Naive thymus-derived CD4-positive, alpha-beta T cell (primary cell): ENCODE measurements around the gene DPH6. TPM values are rescaled to one million over a fixed set of nuclear protein-coding genes. Genes with fewer than 3 reads are reported as not detected.

Experiments used
- ATAC-seq: fragments of 150-1000 bp; cut with Tn5 transposase; 2 replicates; pipeline ENCODE4 v1.10.0; 2021; ENCODE audit warnings: mild to moderate bottlenecking, moderate library complexity
- CTCF ChIA-PET: fragments of 350-600 bp; sonication (Branson Sonifier 250); formaldehyde crosslinking; loops from one replicate; lab custom pipeline; 2021; ENCODE audit warnings: antibody characterized with exemption; lab: Charles Lee
- POLR2A ChIA-PET: fragments of 350-600 bp; sonication (Branson Sonifier 250); formaldehyde crosslinking; loops from one replicate; lab custom pipeline; 2021; ENCODE audit warnings: antibody characterized with exemption, inconsistent platforms; lab: Charles Lee
- DNase-seq, 9 donors: peaks; one replicate each; pipeline versions ENCODE4 v3.0.0 to v3.0.0-alpha.2; 2020 to 2022; ENCODE audit warnings: mixed read lengths in 1 of 9
- H3K27ac ChIP-seq: one replicate; pipeline ENCODE4 v1.7.0; 2013; ENCODE audit warnings: mild to moderate bottlenecking, low read depth, low read length, moderate library complexity
- H3K27me3 ChIP-seq, 2 donors: one replicate each; pipeline ENCODE4 v1.7.0; 2013; ENCODE audit warnings: low read length in 2 of 2, mild to moderate bottlenecking in 2 of 2, moderate library complexity in 2 of 2; ENCODE audit not compliant: control insufficient read depth in 2 of 2, insufficient read depth in 2 of 2
- H3K36me3 ChIP-seq, 3 experiments: 1 replicate in 2 of 3; 2 replicates in 1 of 3; pipeline ENCODE4 v1.7.0; 2013; ENCODE audit warnings: low read length in 3 of 3, mild to moderate bottlenecking in 3 of 3, moderate library complexity in 1 of 3; ENCODE audit not compliant: insufficient read depth in 3 of 3, control insufficient read depth in 2 of 3
- H3K4me1 ChIP-seq, 2 donors: one replicate each; pipeline ENCODE4 v1.7.0; 2013; ENCODE audit warnings: low read length in 2 of 2, mild to moderate bottlenecking in 2 of 2, moderate library complexity in 1 of 2; ENCODE audit not compliant: control insufficient read depth in 2 of 2, insufficient read depth in 2 of 2
- H3K4me3 ChIP-seq: 2 replicates; pipeline ENCODE4 v1.7.0; 2013; ENCODE audit warnings: mild to moderate bottlenecking, low read length
- H3K9me3 ChIP-seq, 3 experiments: 1 replicate in 2 of 3; 2 replicates in 1 of 3; pipeline ENCODE4 v1.7.0; 2013; ENCODE audit warnings: low read length in 3 of 3; ENCODE audit not compliant: control insufficient read depth in 2 of 3
- H3K27ac Mint-ChIP-seq, 9 donors: one replicate each; pipeline ENCODE4 v1.8.0; 2020 to 2022; ENCODE audit warnings: mixed read lengths in 9 of 9, mild to moderate bottlenecking in 8 of 9, moderate library complexity in 5 of 9, inconsistent platforms in 2 of 9
- H3K27me3 Mint-ChIP-seq, 5 donors: one replicate each; pipeline ENCODE4 v1.8.0; 2021 to 2022; ENCODE audit warnings: mixed read lengths in 5 of 5, mild to moderate bottlenecking in 1 of 5
- H3K36me3 Mint-ChIP-seq, 5 donors: one replicate each; pipeline ENCODE4 v1.8.0; 2020 to 2022; ENCODE audit warnings: mixed read lengths in 5 of 5, mild to moderate bottlenecking in 3 of 5, inconsistent platforms in 1 of 5
- H3K4me1 Mint-ChIP-seq, 7 donors: one replicate each; pipeline ENCODE4 v1.8.0; 2020 to 2022; ENCODE audit warnings: mixed read lengths in 7 of 7, mild to moderate bottlenecking in 3 of 7, inconsistent platforms in 1 of 7
- H3K4me3 Mint-ChIP-seq, 10 donors: one replicate each; pipeline ENCODE4 v1.8.0; 2020 to 2022; ENCODE audit warnings: mild to moderate bottlenecking in 10 of 10, mixed read lengths in 10 of 10, moderate library complexity in 6 of 10, inconsistent platforms in 2 of 10
- H3K9me3 Mint-ChIP-seq, 11 donors: one replicate each; pipeline ENCODE4 v1.8.0; 2020 to 2022; ENCODE audit warnings: mixed read lengths in 11 of 11, mild to moderate bottlenecking in 4 of 11, inconsistent platforms in 1 of 11, moderate library complexity in 1 of 11
- intact Hi-C, 2 donors: fragments of 100-400 bp; cut with micrococcal nuclease; formaldehyde crosslinking; loops; one replicate each; pipeline ENCODE4 v1.15.1; 2023
- polyA plus RNA-seq, 2 donors: library from polyadenylated mRNA; unstranded; fragments of 300-500 nt; fragmentation: Illumina TruSeq; gene quantifications; one replicate each; pipeline ENCODE4 v1.2.3, GENCODE V29; 2021
- total RNA-seq, 6 experiments: library from RNA in 5 of 6; stranded (reverse) in 5 of 6; gene quantifications; 1 replicate in 5 of 6; 2 replicates in 1 of 6; pipeline ENCODE4 v1.2.3 and lab custom pipeline; 2021 to 2026

DPH6 gene
- total and polyA plus RNA-seq, 7 experiments from 2014 or later = 10.5 to 28.9 (median 14.8) TPM

- H3K36me3 Mint-ChIP-seq = peaks cover 0 to 2% (median 0%) of the 10 kb centered on the region in 5 donors
- CTCF ChIA-PET = no interaction called here
- H3K4me3 Mint-ChIP-seq = peak overlapping the region; percentile 90 to 100 (median 98)
- ATAC-seq = no peak
- peaks cover 0 to 4% (median 0%) of the 10 kb centered on the region in 11 donors for H3K9me3 Mint-ChIP-seq
- H3K27me3 Mint-ChIP-seq = no peaks in the 10 kb centered on the region
- H3K4me1 ChIP-seq = peaks cover 13 to 18% of the 10 kb centered on the region in 2 donors
- peak overlapping the region; percentile 93 for H3K27ac ChIP-seq
- H3K9me3 ChIP-seq = no peaks in the 10 kb centered on the region
- H3K36me3 ChIP-seq = no peaks in the 10 kb centered on the region
- POLR2A ChIA-PET = interaction anchor here (0.7 to 1.2 kb wide), 2 partner anchors 68 to 1321 kb away, joined by 3 to 4 read pairs; partner anchors contain the start of gene EMC4
- intact Hi-C loops = loop anchor here (1.0 to 5.0 kb wide), 7 partner anchors 126 to 1509 kb away; partner anchors contain the start of genes AQR (in 1 of the 2), AVEN (in 1 of the 2), CDIN1 (in 1 of the 2) and EMC7 (in 1 of the 2)
- no peaks in the 10 kb centered on the region for H3K27me3 ChIP-seq
- peak in 1 of 9 donors; percentile 10 for DNase-seq
- H3K27ac Mint-ChIP-seq = peak overlapping the region; percentile 93 to 99 (median 98)
- peak overlapping the region; percentile 80 for H3K4me3 ChIP-seq
- H3K4me1 Mint-ChIP-seq = peaks cover 5 to 33% (median 22%) of the 10 kb centered on the region in 7 donors
Measured at GRCh38 chr15:35546511-35547381, 781 bp upstream of the DPH6 start.

DNA sequence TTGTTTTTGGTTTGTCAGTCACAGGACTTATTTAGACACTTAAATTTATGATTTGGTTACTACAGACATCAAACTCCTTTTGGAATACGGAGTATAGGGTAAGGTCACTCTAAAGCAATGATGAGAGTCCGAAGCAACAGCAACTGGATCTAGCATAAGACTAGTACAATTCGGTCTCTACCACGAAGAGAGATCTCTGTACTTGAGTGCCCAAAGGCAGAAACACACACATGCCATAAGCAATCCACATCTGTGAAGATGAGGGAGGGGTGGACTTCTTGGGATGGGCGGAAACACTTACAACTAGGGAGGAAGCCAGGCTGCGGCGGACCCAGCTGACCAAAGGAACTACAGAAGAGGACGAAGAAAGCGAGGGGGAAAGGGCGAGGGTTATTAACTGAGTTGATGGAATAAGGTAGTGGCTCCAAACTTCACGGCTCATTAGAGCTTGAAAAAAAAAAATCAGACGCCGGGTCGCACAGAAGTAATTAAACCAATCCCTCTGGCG, 595 bp downstream of the DPH6 start:
- H3K27ac ChIP-seq = peak overlapping the region; percentile 93
- H3K4me3 ChIP-seq = peak overlapping the region; percentile 80
- H3K4me3 Mint-ChIP-seq = peak overlapping the region; percentile 90 to 100 (median 98)
- H3K9me3 ChIP-seq = no peaks in the 10 kb centered on the region
- peaks cover 0 to 4% (median 2%) of the 10 kb centered on the region in 5 donors for H3K36me3 Mint-ChIP-seq
- ATAC-seq (peak; percentile 1), DNase-seq (peak in 2 of 9 donors; percentile 9 to 29)
- ChIA-PET POLR2A (interaction anchor here (1.2 kb wide), 1 partner anchor 1320 kb away, joined by 3 read pairs; the partner anchor contains the start of gene EMC4), CTCF (no interaction called here)
- peaks cover 13 to 18% of the 10 kb centered on the region in 2 donors for H3K4me1 ChIP-seq
- no peaks in the 10 kb centered on the region for H3K27me3 ChIP-seq
- H3K27me3 Mint-ChIP-seq = no peaks in the 10 kb centered on the region
- H3K36me3 ChIP-seq = no peaks in the 10 kb centered on the region
- peaks cover 5 to 33% (median 27%) of the 10 kb centered on the region in 7 donors for H3K4me1 Mint-ChIP-seq
- peak overlapping the region; percentile 93 to 99 (median 98) for H3K27ac Mint-ChIP-seq
- H3K9me3 Mint-ChIP-seq = peaks cover 0 to 4% (median 0%) of the 10 kb centered on the region in 11 donors
- intact Hi-C loops = loop anchor here (1.0 to 5.0 kb wide), 6 partner anchors 127 to 1508 kb away; partner anchors contain the start of genes AQR (in 1 of the 2), AVEN (in 1 of the 2), CDIN1 (in 1 of the 2) and EMC7 (in 1 of the 2)

DNA sequence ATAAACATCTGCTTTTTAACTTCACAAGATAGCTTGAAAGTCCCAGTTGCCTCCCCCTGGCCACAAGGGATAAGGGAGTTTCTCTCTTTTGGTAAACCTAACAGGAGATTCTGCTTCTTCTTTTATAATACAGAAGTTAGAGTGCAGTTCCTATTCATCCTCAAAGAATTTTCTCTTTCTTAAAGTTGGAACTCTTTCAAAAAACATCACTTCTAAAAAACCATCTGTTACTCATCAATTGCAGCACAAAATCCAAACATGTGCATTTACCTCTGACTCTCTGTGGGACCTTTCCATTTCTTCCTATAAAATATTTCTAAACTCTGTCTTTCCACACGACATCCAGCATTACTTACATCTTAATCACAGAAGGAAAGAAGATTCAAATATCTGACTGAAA, 5.1 kb downstream of the DPH6 start:
- peak overlapping the region in 1 of 9 donors; percentile 80 for H3K27ac Mint-ChIP-seq
- intact Hi-C loops = no loop called here
- POLR2A ChIA-PET = no interaction called here

DNA sequence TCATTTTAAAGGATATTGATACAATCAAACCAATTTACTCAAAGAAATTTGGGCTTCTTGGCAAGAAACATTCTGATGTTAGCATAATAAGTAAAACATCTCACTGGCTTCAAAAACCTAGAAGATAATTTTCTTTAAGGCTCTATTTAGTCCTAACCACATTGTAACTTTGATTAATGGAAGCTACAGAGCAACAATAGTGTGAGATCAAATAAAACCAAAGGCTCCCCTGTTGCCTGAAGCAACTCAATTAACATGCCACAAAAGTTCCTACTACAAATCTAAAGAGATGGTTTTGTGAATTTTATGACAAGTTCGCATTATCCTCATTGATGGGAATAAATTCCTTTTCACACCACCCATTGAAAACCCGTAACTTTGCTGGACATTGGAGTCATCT, 5.9 kb downstream of the DPH6 start:
- H3K27me3 ChIP-seq = no peaks in the 10 kb centered on the region
- H3K36me3 ChIP-seq = peaks cover 0 to 6% (median 0%) of the 10 kb centered on the region in 3 experiments
- Mint-ChIP-seq H3K4me1 (peaks cover 0 to 21% (median 13%) of the 10 kb centered on the region in 7 donors), H3K36me3 (peaks cover 0 to 11% (median 2%) of the 10 kb centered on the region in 5 donors), H3K27me3 (no peaks in the 10 kb centered on the region), H3K4me3 (no peak overlapping the region), H3K9me3 (no peaks in the 10 kb centered on the region), H3K27ac (no peak overlapping the region)
- DNase-seq = no peak
- no peak overlapping the region for H3K4me3 ChIP-seq
- ATAC-seq = no peak
- POLR2A ChIA-PET = no interaction called here
- intact Hi-C loops = no loop called here
- H3K4me1 ChIP-seq = peaks cover 5 to 9% of the 10 kb centered on the region in 2 donors
- CTCF ChIA-PET = no interaction called here
- H3K9me3 ChIP-seq = no peaks in the 10 kb centered on the region
- H3K27ac ChIP-seq = no peak overlapping the region

More for the DNA sequence above, 5.1 kb downstream of the DPH6 start:
- DNase-seq (no peak), ATAC-seq (no peak)
- Mint-ChIP-seq H3K4me1 (peaks cover 0 to 24% (median 20%) of the 10 kb centered on the region in 7 donors), H3K4me3 (no peak overlapping the region), H3K27me3 (no peaks in the 10 kb centered on the region), H3K9me3 (no peaks in the 10 kb centered on the region), H3K36me3 (peaks cover 0 to 9% (median 4%) of the 10 kb centered on the region in 5 donors)
- peaks cover 7 to 13% of the 10 kb centered on the region in 2 donors for H3K4me1 ChIP-seq
- H3K27ac ChIP-seq = no peak overlapping the region
- peaks cover 0 to 6% (median 0%) of the 10 kb centered on the region in 3 experiments for H3K36me3 ChIP-seq
- H3K9me3 ChIP-seq = no peaks in the 10 kb centered on the region
- no peaks in the 10 kb centered on the region for H3K27me3 ChIP-seq
- H3K4me3 ChIP-seq = no peak overlapping the region
- CTCF ChIA-PET = no interaction called here

DNA sequence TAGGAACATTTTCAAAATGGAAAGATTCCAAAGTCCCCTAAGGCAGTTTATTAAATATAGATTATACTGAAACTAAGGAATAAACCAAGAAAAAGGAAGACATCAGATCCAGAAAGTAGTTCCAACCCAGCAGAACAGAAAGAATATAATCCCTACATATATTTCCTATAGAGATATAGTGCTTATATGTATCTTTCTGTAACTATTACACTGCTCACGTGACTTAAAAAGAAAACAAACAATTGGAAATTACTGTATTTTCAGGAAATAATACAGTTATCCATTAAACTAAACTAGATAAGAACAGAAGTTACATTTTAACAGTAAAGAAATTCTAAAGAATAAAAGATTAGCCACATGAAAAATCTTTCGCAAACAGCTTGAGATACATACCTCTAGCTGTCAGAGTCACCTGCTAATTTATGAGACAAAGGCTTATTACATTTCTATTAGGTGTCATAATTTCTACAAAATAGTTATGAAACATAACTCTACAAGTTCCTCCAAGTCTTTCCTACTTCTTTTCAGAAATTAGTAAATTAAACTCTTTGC, 10.5 kb downstream of the DPH6 start:
- intact Hi-C loops = no loop called here
- Mint-ChIP-seq H3K4me1 (peaks cover 0 to 20% (median 11%) of the 10 kb centered on the region in 7 donors), H3K27ac (peak overlapping the region in 1 of 9 donors; percentile 32), H3K9me3 (no peaks in the 10 kb centered on the region), H3K27me3 (no peaks in the 10 kb centered on the region), H3K4me3 (no peak overlapping the region), H3K36me3 (peaks cover 11 to 40% (median 28%) of the 10 kb centered on the region in 5 donors)
- no peak for DNase-seq
- no peak overlapping the region for H3K4me3 ChIP-seq
- ChIA-PET POLR2A (no interaction called here), CTCF (no interaction called here)
- no peaks in the 10 kb centered on the region for H3K27me3 ChIP-seq
- no peak for ATAC-seq
- H3K4me1 ChIP-seq = no peaks in the 10 kb centered on the region
- H3K9me3 ChIP-seq = no peaks in the 10 kb centered on the region
- no peak overlapping the region for H3K27ac ChIP-seq
- H3K36me3 ChIP-seq = peaks cover 0 to 6% (median 6%) of the 10 kb centered on the region in 3 experiments
